Liver (tissue), 9 donors: Measurements from ENCODE around the gene RPLP2. TPM values are rescaled to one million over a fixed set of nuclear protein-coding genes. Genes with fewer than 3 reads are reported as not detected.

Source experiments
- DNase-seq: peaks from one replicate; pipeline ENCODE4 v3.0.0-alpha.2; 2017; ENCODE audit warnings: low spot score
- H3K27ac ChIP-seq, 2 donors: one replicate each; pipeline ENCODE4 v1.7.0; 2013; ENCODE audit warnings: inconsistent platforms in 2 of 2, low read length in 2 of 2, control low read depth in 1 of 2, low read depth in 1 of 2, mild to moderate bottlenecking in 1 of 2
- H3K27me3 ChIP-seq, 4 donors: one replicate each; pipeline versions ENCODE4 v1.6.1 to v1.7.0; 2013; ENCODE audit warnings: low read length in 3 of 4, inconsistent platforms in 1 of 4, mild to moderate bottlenecking in 1 of 4, moderate library complexity in 1 of 4; ENCODE audit not compliant: control insufficient read depth in 4 of 4, insufficient read depth in 4 of 4
- H3K36me3 ChIP-seq, 4 donors: one replicate each; pipeline versions ENCODE4 v1.6.1 to v1.7.0; 2013; ENCODE audit warnings: low read length in 3 of 4, mild to moderate bottlenecking in 3 of 4, low read depth in 1 of 4, moderate library complexity in 1 of 4; ENCODE audit not compliant: control insufficient read depth in 4 of 4, insufficient read depth in 3 of 4
- H3K4me1 ChIP-seq, 4 donors: one replicate each; pipeline versions ENCODE4 v1.6.1 to v1.7.0; 2013; ENCODE audit warnings: low read length in 3 of 4, mild to moderate bottlenecking in 3 of 4, moderate library complexity in 1 of 4; ENCODE audit not compliant: control insufficient read depth in 4 of 4, insufficient read depth in 4 of 4
- H3K4me3 ChIP-seq, 3 donors: one replicate each; pipeline versions ENCODE4 v1.6.1 to v1.7.0; 2013; ENCODE audit warnings: low read length in 3 of 3, control low read depth in 1 of 3, low read depth in 1 of 3, mild to moderate bottlenecking in 1 of 3
- H3K9ac ChIP-seq, 2 donors: one replicate each; pipeline ENCODE4 v1.7.0; 2013; ENCODE audit warnings: low read length in 2 of 2, mild to moderate bottlenecking in 2 of 2, moderate library complexity in 2 of 2, control low read depth in 1 of 2, low read depth in 1 of 2
- H3K9me3 ChIP-seq, 4 donors: one replicate each; pipeline versions ENCODE4 v1.6.1 to v1.7.0; 2013; ENCODE audit warnings: low read length in 3 of 4; ENCODE audit not compliant: control insufficient read depth in 4 of 4
- ATF3 ChIP-seq: IDR thresholded peaks from 2 replicates; pipeline ENCODE4 v1.6.1; 2016; ENCODE audit warnings: antibody characterized with exemption
- CTCF ChIP-seq: fragments of 150-350 bp; IDR thresholded peaks from 2 replicates; pipeline ENCODE4 v1.5.1; 2017; ENCODE audit warnings: improper control_type of control experiment, low read depth, low read length; ENCODE audit not compliant: missing input control
- EGR1 ChIP-seq, 2 donors: IDR thresholded peaks; 2 replicates each; pipeline ENCODE4 v1.6.1; 2016 to 2018; ENCODE audit warnings: antibody characterized with exemption in 2 of 2, low read depth in 2 of 2
- FOXA1 ChIP-seq: IDR thresholded peaks from 2 replicates; pipeline ENCODE4 v1.6.1; 2016; ENCODE audit warnings: antibody characterized with exemption
- FOXA2 ChIP-seq: IDR thresholded peaks from 2 replicates; pipeline ENCODE4 v1.6.1; 2016; ENCODE audit warnings: antibody characterized with exemption
- GABPA ChIP-seq, 2 donors: IDR thresholded peaks in 1 of 2; conservative IDR thresholded peaks in 1 of 2; 2 replicates each; pipeline ENCODE4 v1.6.1; 2016; ENCODE audit warnings: antibody characterized with exemption in 2 of 2, mild to moderate bottlenecking in 1 of 2, moderate library complexity in 1 of 2
- HNF4A ChIP-seq, 2 donors: conservative IDR thresholded peaks; 2 replicates each; pipeline ENCODE4 v1.6.1; 2016; ENCODE audit warnings: antibody characterized with exemption in 2 of 2, mild to moderate bottlenecking in 2 of 2
- HNF4G ChIP-seq: IDR thresholded peaks from 2 replicates; pipeline ENCODE4 v1.6.1; 2016; ENCODE audit warnings: antibody characterized with exemption
- JUND ChIP-seq, 2 donors: IDR thresholded peaks; 2 replicates each; pipeline ENCODE4 v1.6.1; 2016; ENCODE audit warnings: antibody characterized with exemption in 2 of 2
- NR2F2 ChIP-seq: IDR thresholded peaks from 2 replicates; pipeline ENCODE4 v1.6.1; 2016; ENCODE audit warnings: antibody characterized with exemption
- RAD21 ChIP-seq, 2 donors: IDR thresholded peaks; 2 replicates each; pipeline ENCODE4 v1.6.1; 2016; ENCODE audit warnings: antibody characterized with exemption in 2 of 2, mild to moderate bottlenecking in 2 of 2
- REST ChIP-seq: IDR thresholded peaks from 2 replicates; pipeline ENCODE4 v1.6.1; 2016; ENCODE audit warnings: antibody characterized with exemption, mild to moderate bottlenecking
- RXRA ChIP-seq, 2 donors: IDR thresholded peaks; 2 replicates each; pipeline ENCODE4 v1.6.1; 2017 to 2018; ENCODE audit warnings: antibody characterized with exemption in 2 of 2, mild to moderate bottlenecking in 1 of 2
- SP1 ChIP-seq: IDR thresholded peaks from 2 replicates; pipeline ENCODE4 v1.6.1; 2018; ENCODE audit warnings: antibody characterized with exemption, mild to moderate bottlenecking
- TAF1 ChIP-seq: conservative IDR thresholded peaks from 2 replicates; pipeline ENCODE4 v1.6.1; 2016; ENCODE audit warnings: antibody characterized with exemption, mild to moderate bottlenecking
- YY1 ChIP-seq: IDR thresholded peaks from 2 replicates; pipeline ENCODE4 v1.6.1; 2016; ENCODE audit warnings: antibody characterized with exemption, mild to moderate bottlenecking
- ZBTB33 ChIP-seq: IDR thresholded peaks from 2 replicates; pipeline ENCODE4 v1.6.1; 2016; ENCODE audit warnings: antibody characterized with exemption
- whole genome bisulfite sequencing: extraction: QIAGEN DNeasy Blood & Tissue Kit; methylation state at CpG from one replicate; pipeline ENCODE4 v1.1.7; 2013; 5-methylcytosine and 5-hydroxymethylcytosine counted together
- polyA plus RNA-seq, 2 donors: library from polyadenylated mRNA; stranded (reverse) in 1 of 2; unstranded in 1 of 2; fragments of 200-250 nt in 1 of 2; fragments of >200 nt in 1 of 2; fragmentation: Nextera tagmentation in 1 of 2; extraction: Ambion mirVana in 1 of 2; gene quantifications; one replicate each; pipeline versions ENCODE4 v1.2.1 to v1.2.3, GENCODE V29; 2013 to 2015
- total RNA-seq, 2 donors: library from RNA; depleted of rRNA; stranded (reverse); fragments of >200 nt; gene quantifications; one replicate each; pipeline ENCODE4 v1.2.3, GENCODE V29; 2014
- TF ChIP-seq, protein P1 (sequence below): IDR thresholded peaks from 2 replicates; pipeline ENCODE4 v1.6.1; 2016; ENCODE audit warnings: antibody characterized with exemption
- donor health status: healthy.
- donor health status: healthy.
- donor health status: healthy.
- donor health status: healthy.
- donor health status: healthy.

The RPLP2 gene
- total and polyA plus RNA-seq, 4 donors = 59.8 to 476 (median 285) TPM

DNA sequence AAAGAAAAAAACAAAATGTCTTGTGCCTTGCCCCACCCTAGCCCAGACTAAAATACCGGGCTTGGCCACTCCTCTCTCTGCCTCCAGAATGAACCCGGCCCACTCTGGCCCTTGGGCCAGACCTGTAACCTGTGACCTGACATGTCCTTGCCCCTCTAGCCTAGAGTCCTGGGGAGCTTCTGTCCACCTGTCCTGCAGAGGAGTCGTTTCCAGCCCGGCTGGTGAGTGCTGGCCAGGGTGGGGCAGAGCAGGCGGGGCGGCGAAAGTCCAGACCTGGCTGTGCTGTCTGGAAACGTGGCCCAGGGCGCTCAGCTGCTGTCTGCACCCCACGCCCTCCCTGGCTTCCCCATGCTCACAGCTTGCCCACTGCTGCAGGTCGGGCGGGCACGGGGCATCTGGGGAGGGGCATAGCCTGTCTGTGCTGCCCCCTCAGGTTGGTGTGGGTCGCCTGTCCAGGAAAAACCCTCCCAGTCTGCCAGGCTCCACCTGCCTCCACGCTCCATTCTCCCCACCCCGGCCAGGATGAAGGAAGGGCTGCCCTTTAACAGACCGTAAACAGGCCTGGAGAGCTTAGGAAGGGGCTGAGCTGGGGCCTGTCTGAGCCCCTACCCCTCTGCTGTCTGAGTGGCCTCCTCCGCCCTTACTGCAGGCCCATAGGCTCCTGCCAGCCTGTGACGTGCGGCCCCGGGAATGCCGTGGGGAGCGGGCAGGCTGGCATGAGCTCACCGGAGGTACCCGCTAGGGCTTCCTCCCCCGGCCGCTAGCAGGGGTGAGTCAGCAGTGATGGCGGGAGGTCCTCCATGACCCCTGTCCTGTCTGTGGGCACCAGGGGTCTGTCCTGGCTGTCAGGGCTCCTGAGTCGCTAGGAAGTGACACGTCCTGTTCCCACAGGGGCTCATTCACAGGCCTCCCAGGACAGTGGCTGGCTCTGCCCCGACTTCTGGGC, 24.9 kb downstream of the RPLP2 start:
- peak overlapping the region in 2 of 3 donors; percentile 28 to 85 for H3K4me3 ChIP-seq
- no peak for TF ChIP-seq FOXA1
- TF ChIP-seq NR2F2 = peak; percentile 77
- TF ChIP-seq ZBTB33 = no peak
- peak; percentile 30 to 45 for TF ChIP-seq JUND (IDR thresholded peaks at IDR 0.05)
- peak; percentile 64 for TF ChIP-seq SP1
- TF ChIP-seq HNF4A (conservative IDR thresholded peaks at IDR 0.05) = peak; percentile 83 to 94
- TF ChIP-seq CTCF = no peak
- no peak for TF ChIP-seq FOXA2
- TF ChIP-seq, protein P1, sequence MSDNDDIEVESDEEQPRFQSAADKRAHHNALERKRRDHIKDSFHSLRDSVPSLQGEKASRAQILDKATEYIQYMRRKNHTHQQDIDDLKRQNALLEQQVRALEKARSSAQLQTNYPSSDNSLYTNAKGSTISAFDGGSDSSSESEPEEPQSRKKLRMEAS = no peak
- peak; percentile 4 for TF ChIP-seq YY1
- peak; percentile 56 for TF ChIP-seq REST
- TF ChIP-seq TAF1 = no peak
- TF ChIP-seq HNF4G = peak; percentile 34
- peak; percentile 79 to 93 for TF ChIP-seq RXRA (IDR thresholded peaks at IDR 0.05)
- TF ChIP-seq GABPA (IDR thresholded peaks at IDR 0.05 in 1 of 2, conservative IDR thresholded peaks at IDR 0.05 in 1 of 2) = no peak
- TF ChIP-seq EGR1 (IDR thresholded peaks at IDR 0.05; ENCODE audit: low read depth in 2 of 2) = peak in 1 of 2 donors; percentile 49
- no peak for TF ChIP-seq RAD21 (IDR thresholded peaks at IDR 0.05)
- no peak for TF ChIP-seq ATF3
- no peaks in the 10 kb centered on the region for H3K9me3 ChIP-seq
- no peak for DNase-seq
- H3K4me1 ChIP-seq = peaks cover 34 to 67% (median 48%) of the 10 kb centered on the region in 4 donors
- 21% methylated on average over 31 of the region's 31 CpGs for WGBS
- H3K27ac ChIP-seq = peak overlapping the region; percentile 90 to 99
- H3K36me3 ChIP-seq = peaks cover under 1 to 23% (median 10%) of the 10 kb centered on the region in 4 donors
- no peaks in the 10 kb centered on the region for H3K27me3 ChIP-seq
- peak overlapping the region in 1 of 2 donors; percentile 14 for H3K9ac ChIP-seq
